Mesenchymal stem cell (in vitro differentiated cells and primary cell): ENCODE measurements around the gene ARAF.

Source experiments
- DNase-seq: peaks from one replicate; pipeline ENCODE4 v3.0.0-alpha.2; 2013
- H2AFZ ChIP-seq: one replicate; pipeline ENCODE4 v1.6.1; 2013; ENCODE audit warnings: low read depth, mild to moderate bottlenecking, control low read depth, inconsistent platforms, low read length, moderate library complexity
- H2AK5ac ChIP-seq: 2 replicates; pipeline ENCODE4 v1.6.1; 2013; ENCODE audit warnings: low read length, moderate library complexity, mild to moderate bottlenecking, inconsistent platforms; ENCODE audit not compliant: severe bottlenecking
- H2BK120ac ChIP-seq: one replicate; pipeline ENCODE4 v1.6.1; 2013; ENCODE audit warnings: low read depth, mild to moderate bottlenecking, inconsistent platforms, low read length, moderate library complexity
- H2BK12ac ChIP-seq, 2 experiments: one replicate each; pipeline ENCODE4 v1.6.1; 2013; ENCODE audit warnings: inconsistent platforms in 2 of 2, low read length in 2 of 2, mild to moderate bottlenecking in 2 of 2, moderate library complexity in 2 of 2, control low read depth in 1 of 2
- H2BK15ac ChIP-seq: one replicate; pipeline ENCODE4 v1.6.1; 2013; ENCODE audit warnings: mild to moderate bottlenecking, low read depth, inconsistent platforms; ENCODE audit not compliant: poor library complexity, severe bottlenecking
- H2BK5ac ChIP-seq: 2 replicates; pipeline ENCODE4 v1.6.1; 2013; ENCODE audit warnings: low read depth, mild to moderate bottlenecking, low read length, control low read depth, inconsistent platforms; ENCODE audit not compliant: poor library complexity, severe bottlenecking
- H3K14ac ChIP-seq, 2 experiments: one replicate each; pipeline ENCODE4 v1.6.1; 2013; ENCODE audit warnings: inconsistent platforms in 2 of 2, low read length in 2 of 2, control low read depth in 1 of 2, mild to moderate bottlenecking in 1 of 2, moderate library complexity in 1 of 2
- H3K18ac ChIP-seq, 2 experiments: one replicate each; pipeline ENCODE4 v1.6.1; 2013; ENCODE audit warnings: inconsistent platforms in 2 of 2, low read length in 2 of 2, control low read depth in 1 of 2, low read depth in 1 of 2, mild to moderate bottlenecking in 1 of 2
- H3K23ac ChIP-seq, 2 experiments: one replicate each; pipeline ENCODE4 v1.6.1; 2013; ENCODE audit warnings: inconsistent platforms in 2 of 2, low read length in 2 of 2, mild to moderate bottlenecking in 2 of 2, moderate library complexity in 2 of 2, control low read depth in 1 of 2
- H3K27ac ChIP-seq: 2 replicates; pipeline ENCODE4 v1.5.1; 2013; ENCODE audit warnings: mild to moderate bottlenecking, moderate library complexity, low read length, control low read depth, inconsistent platforms; ENCODE audit not compliant: poor library complexity, severe bottlenecking
- H3K27me3 ChIP-seq, 2 experiments: 2 replicates each; pipeline versions ENCODE4 v1.6.1 to v1.7.0; 2013; ENCODE audit warnings: low read length in 2 of 2, mild to moderate bottlenecking in 2 of 2, moderate library complexity in 2 of 2, control low read depth in 1 of 2, inconsistent platforms in 1 of 2; ENCODE audit not compliant: control insufficient read depth in 1 of 2, insufficient read depth in 1 of 2
- H3K36me3 ChIP-seq, 2 experiments: 2 replicates each; pipeline versions ENCODE4 v1.6.1 to v1.7.0; 2013; ENCODE audit warnings: low read length in 2 of 2, control low read depth in 1 of 2, inconsistent platforms in 1 of 2, low read depth in 1 of 2, mild to moderate bottlenecking in 1 of 2; ENCODE audit not compliant: insufficient read depth in 2 of 2, control insufficient read depth in 1 of 2
- H3K4ac ChIP-seq, 2 experiments: one replicate each; pipeline ENCODE4 v1.6.1; 2013; ENCODE audit warnings: inconsistent platforms in 2 of 2, low read length in 2 of 2, mild to moderate bottlenecking in 2 of 2, moderate library complexity in 2 of 2, control low read depth in 1 of 2, low read depth in 1 of 2
- H3K4me1 ChIP-seq: 2 replicates; pipeline ENCODE4 v1.6.1; 2013; ENCODE audit warnings: low read depth, low read length, control low read depth; ENCODE audit not compliant: control insufficient read depth, insufficient read depth
- H3K4me2 ChIP-seq: 2 replicates; pipeline ENCODE4 v1.6.1; 2013; ENCODE audit warnings: low read length, mild to moderate bottlenecking, inconsistent platforms; ENCODE audit not compliant: poor library complexity, severe bottlenecking
- H3K4me3 ChIP-seq, 2 experiments: 2 replicates each; pipeline versions ENCODE4 v1.5.1 to v1.7.0; 2013; ENCODE audit warnings: low read length in 2 of 2, mild to moderate bottlenecking in 2 of 2, control low read depth in 1 of 2, low read depth in 1 of 2; ENCODE audit not compliant: insufficient read depth in 1 of 2
- H3K79me1 ChIP-seq: replicated peaks from 2 replicates; pipeline ENCODE4 v1.6.1; 2013; ENCODE audit warnings: mild to moderate bottlenecking, control low read depth, low read length, inconsistent platforms; ENCODE audit not compliant: poor library complexity, severe bottlenecking
- H3K9ac ChIP-seq: 2 replicates; pipeline ENCODE4 v1.7.0; 2013; ENCODE audit warnings: mild to moderate bottlenecking, low read length, moderate library complexity
- H3K9me3 ChIP-seq: 2 replicates; pipeline ENCODE4 v1.7.0; 2013; ENCODE audit warnings: mild to moderate bottlenecking, low read length; ENCODE audit not compliant: control insufficient read depth
- H4K8ac ChIP-seq: one replicate; pipeline ENCODE4 v1.6.1; 2013; ENCODE audit warnings: inconsistent platforms, mild to moderate bottlenecking, low read length, moderate library complexity
- H4K91ac ChIP-seq: one replicate; pipeline ENCODE4 v1.6.1; 2013; ENCODE audit warnings: mild to moderate bottlenecking, low read length, inconsistent platforms
- WGBS: methylation state at CpG from one replicate; pipeline ENCODE4 v1.1.7; 2013; ENCODE audit warnings: mixed read lengths; 5-methylcytosine and 5-hydroxymethylcytosine counted together

The ARAF gene

GRCh38 chrX:47574076-47574546, 13.1 kb downstream of the ARAF start:
- Histone ChIP-seq H2BK15ac (peak overlapping the region; percentile 98), H3K4me1 (peaks cover 19% of the 10 kb centered on the region), H2BK5ac (no peak overlapping the region), H2BK12ac (peak overlapping the region in 1 of 2 experiments; percentile 88), H3K79me1 (peaks cover 11% of the 10 kb centered on the region), H3K27me3 (no peaks in the 10 kb centered on the region), H4K8ac (peak overlapping the region; percentile 98), H2BK120ac (peak overlapping the region; percentile 94), H3K18ac (peak overlapping the region; percentile 92 to 93), H3K4me3 (peak overlapping the region in 1 of 2 experiments; percentile 58), H2AK5ac (no peak overlapping the region), H3K14ac (peak overlapping the region in 1 of 2 experiments; percentile 84), H3K9me3 (peaks cover 2% of the 10 kb centered on the region), H4K91ac (peak overlapping the region; percentile 95), H3K4ac (peak overlapping the region; percentile 83 to 94), H2AFZ (peak overlapping the region; percentile 39), H3K36me3 (peaks cover 20 to 23% of the 10 kb centered on the region in 2 experiments), H3K27ac (peak overlapping the region; percentile 68), H3K23ac (no peak overlapping the region), H3K4me2 (peak overlapping the region; percentile 65), H3K9ac (peak overlapping the region; percentile 59)
- peak; percentile 41 for DNase-seq
- WGBS = 4% methylated on average over 5 of the region's 41 CpGs

DNA sequence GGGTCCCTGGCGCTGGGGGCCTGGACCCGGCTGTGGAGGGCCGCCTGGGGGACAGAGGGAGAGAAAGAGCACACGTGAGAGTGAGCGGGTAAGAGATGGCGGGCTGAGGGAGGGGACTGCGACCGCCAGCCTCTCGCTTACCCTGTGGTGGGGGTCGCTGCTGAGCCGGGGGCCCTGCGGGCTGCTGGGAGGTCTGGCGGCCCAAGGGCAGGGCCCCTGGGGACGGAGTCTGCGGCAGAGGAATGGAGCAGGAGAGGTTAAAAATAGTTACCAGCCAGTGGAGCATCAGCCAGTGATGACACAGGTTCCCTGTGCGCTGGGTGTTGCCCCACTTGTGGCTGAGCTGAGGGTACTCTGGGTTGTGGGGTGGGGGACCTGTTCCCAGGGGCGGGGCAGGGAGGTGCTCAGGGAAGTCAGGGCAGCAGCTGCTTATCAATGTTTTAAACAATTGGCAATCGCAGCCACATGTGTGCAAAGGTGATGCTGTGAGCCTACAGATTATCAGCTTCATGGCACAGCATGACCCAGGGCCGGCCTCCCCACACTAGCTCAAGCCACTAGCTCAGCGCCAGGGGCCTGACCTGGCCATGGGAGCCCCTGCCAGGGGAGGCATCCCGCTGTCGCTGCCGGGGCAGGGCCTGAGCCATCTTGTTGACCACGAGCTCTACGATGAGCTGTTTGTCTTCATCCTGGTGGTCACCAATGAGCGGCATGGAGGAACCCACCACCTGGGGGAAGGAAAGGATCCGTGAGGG, 13.7 kb downstream of the ARAF start:
- Histone ChIP-seq H4K91ac (peak overlapping the region; percentile 95), H2BK5ac (no peak overlapping the region), H3K79me1 (peaks cover 11% of the 10 kb centered on the region), H3K4me3 (peak overlapping the region in 1 of 2 experiments; percentile 58), H3K9me3 (peaks cover 2% of the 10 kb centered on the region), H4K8ac (peak overlapping the region; percentile 98), H2AFZ (peak overlapping the region; percentile 39), H3K27me3 (no peaks in the 10 kb centered on the region), H3K27ac (no peak overlapping the region), H3K23ac (no peak overlapping the region), H2BK12ac (peak overlapping the region in 1 of 2 experiments; percentile 88), H3K4ac (peak overlapping the region; percentile 83 to 94), H3K9ac (no peak overlapping the region), H2BK120ac (peak overlapping the region; percentile 94), H3K14ac (peak overlapping the region in 1 of 2 experiments; percentile 35), H3K4me1 (peaks cover 20% of the 10 kb centered on the region), H3K36me3 (peaks cover 16 to 17% of the 10 kb centered on the region in 2 experiments), H3K4me2 (peak overlapping the region; percentile 65), H2AK5ac (no peak overlapping the region), H2BK15ac (peak overlapping the region; percentile 98), H3K18ac (peak overlapping the region; percentile 87 to 92)
- WGBS = 38% methylated on average over 25 of the region's 27 CpGs
- peak; percentile 48 for DNase-seq

- Histone ChIP-seq H3K9ac (no peak overlapping the region), H2BK12ac (peak overlapping the region in 1 of 2 experiments; percentile 73), H4K91ac (no peak overlapping the region), H3K23ac (no peak overlapping the region), H2BK5ac (no peak overlapping the region), H3K27ac (no peak overlapping the region), H3K14ac (no peak overlapping the region), H3K4me2 (no peak overlapping the region), H3K18ac (no peak overlapping the region), H3K36me3 (peaks cover 8% of the 10 kb centered on the region in 2 experiments), H2AFZ (no peak overlapping the region), H2AK5ac (no peak overlapping the region), H3K27me3 (no peaks in the 10 kb centered on the region), H3K4ac (no peak overlapping the region), H3K79me1 (peaks cover 8% of the 10 kb centered on the region), H2BK120ac (no peak overlapping the region), H3K4me1 (peaks cover 21% of the 10 kb centered on the region), H4K8ac (no peak overlapping the region), H3K9me3 (peaks cover 2% of the 10 kb centered on the region), H3K4me3 (no peak overlapping the region), H2BK15ac (no peak overlapping the region)
- 98% methylated on average over 19 of the region's 20 CpGs for WGBS
- DNase-seq = no peak
Measured at GRCh38 chrX:47576021-47576898, 15.3 kb downstream of the ARAF start.

DNA sequence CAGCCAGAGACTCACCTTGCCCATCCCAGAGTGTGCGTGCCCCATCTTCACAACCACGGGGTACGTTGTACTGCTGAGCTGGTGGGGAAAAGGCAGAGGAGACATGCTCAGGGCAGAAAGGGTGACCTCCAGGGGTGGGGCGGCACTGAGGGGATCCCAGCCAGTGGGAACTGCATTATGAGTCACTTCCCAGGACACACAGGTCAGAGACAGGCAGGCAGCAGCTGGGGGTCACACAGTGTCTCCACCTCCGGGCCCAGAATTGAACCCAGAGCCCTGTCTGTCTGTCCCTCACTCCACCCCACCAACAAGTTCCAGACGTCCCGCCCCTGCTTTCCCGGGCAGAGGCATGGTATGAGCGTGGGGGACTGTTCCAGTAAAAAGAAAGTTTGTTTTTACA, 16.4 kb downstream of the ARAF start:
- no peak overlapping the region for H3K4ac ChIP-seq

More for the DNA sequence above, 16.4 kb downstream of the ARAF start:
- Histone ChIP-seq H3K27ac (no peak overlapping the region), H3K4me3 (no peak overlapping the region), H3K23ac (no peak overlapping the region), H2BK5ac (no peak overlapping the region), H3K4me2 (no peak overlapping the region), H3K36me3 (no peaks in the 10 kb centered on the region), H2AFZ (no peak overlapping the region), H3K27me3 (no peaks in the 10 kb centered on the region), H3K14ac (no peak overlapping the region), H2BK12ac (peak overlapping the region in 1 of 2 experiments; percentile 15), H2BK15ac (peak overlapping the region; percentile 52), H3K9ac (no peak overlapping the region), H3K4me1 (peaks cover 21% of the 10 kb centered on the region), H4K91ac (no peak overlapping the region), H4K8ac (no peak overlapping the region), H3K79me1 (peaks cover 1% of the 10 kb centered on the region), H2AK5ac (no peak overlapping the region), H3K18ac (no peak overlapping the region), H2BK120ac (no peak overlapping the region), H3K9me3 (peaks cover 2% of the 10 kb centered on the region)
- peak; percentile 54 for DNase-seq
- WGBS = 8% methylated on average over 2 of the region's 9 CpGs
